ENCODE measurements around the gene ATG5.

ATG5 gene

GRCh38 chr6:106308985-106309384, 16.6 kb downstream of the ATG5 start:
- peaks cover 15% of the 10 kb centered on the region for H3K36me3 ChIP-seq (ENCODE audit: insufficient read depth, insufficient read length, low read length)

GRCh38 chr6:106305740-106306139, 19.8 kb downstream of the ATG5 start:
- no peak for DNase-seq (ENCODE audit: low read depth, low spot score)
- TF ChIP-seq ZNF274 (IDR thresholded peaks at IDR 0.05; ENCODE audit: low read depth, low read length) (no peak), YY1 (IDR thresholded peaks at IDR 0.05; ENCODE audit: insufficient read depth, insufficient read length) (no peak), SUZ12 (IDR thresholded peaks at IDR 0.05; ENCODE audit: extremely low read depth, insufficient read depth, insufficient read length) (no peak)
- no peak overlapping the region for H3K4me3 ChIP-seq (ENCODE audit: insufficient read length, low read depth)
- peaks cover 8% of the 10 kb centered on the region for H3K36me3 ChIP-seq (ENCODE audit: insufficient read depth, insufficient read length, low read length)
- H3K4me1 ChIP-seq (ENCODE audit: insufficient read depth, insufficient read length), result no peaks in the 10 kb centered on the region
- H3K9me3 ChIP-seq (ENCODE audit: insufficient read depth, low read length), result no peaks in the 10 kb centered on the region
- no peaks in the 10 kb centered on the region for H3K27me3 ChIP-seq (ENCODE audit: insufficient read depth, insufficient read length)
- H3K9ac ChIP-seq (ENCODE audit: insufficient read length, low read depth), result no peak overlapping the region

More at GRCh38 chr6:106308985-106309384, 16.6 kb downstream of the ATG5 start:
- H3K4me1 ChIP-seq (ENCODE audit: insufficient read depth, insufficient read length), result no peaks in the 10 kb centered on the region
- H3K4me3 ChIP-seq (ENCODE audit: insufficient read length, low read depth), result no peak overlapping the region
- no peak overlapping the region for H3K9ac ChIP-seq (ENCODE audit: insufficient read length, low read depth)
- TF ChIP-seq ZNF274 (IDR thresholded peaks at IDR 0.05; ENCODE audit: low read depth, low read length), result no peak
- no peak for TF ChIP-seq YY1 (IDR thresholded peaks at IDR 0.05; ENCODE audit: insufficient read depth, insufficient read length)
- TF ChIP-seq SUZ12 (IDR thresholded peaks at IDR 0.05; ENCODE audit: extremely low read depth, insufficient read depth, insufficient read length), result no peak
- H3K27me3 ChIP-seq (ENCODE audit: insufficient read depth, insufficient read length), result no peaks in the 10 kb centered on the region
- DNase-seq (ENCODE audit: low read depth, low spot score), result no peak
- H3K9me3 ChIP-seq (ENCODE audit: insufficient read depth, low read length), result no peaks in the 10 kb centered on the region

DNA sequence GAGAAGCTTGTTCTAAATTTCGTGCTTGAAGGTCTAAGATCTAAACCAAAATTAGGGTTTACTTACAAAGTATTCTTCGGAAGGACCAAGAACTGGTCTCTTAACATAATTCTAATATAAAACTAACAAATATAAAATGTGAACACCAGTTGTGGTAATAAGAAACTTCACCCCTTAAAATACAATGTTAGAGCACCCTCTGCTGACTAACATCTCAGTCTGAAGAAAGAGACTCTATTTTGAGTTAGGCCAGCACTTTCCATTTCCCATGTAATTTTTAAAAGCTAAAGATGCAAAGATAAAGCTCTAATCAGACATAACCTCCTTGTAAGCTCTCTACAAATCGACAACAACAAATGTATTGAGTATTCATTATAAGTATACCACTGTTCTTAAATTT, 24.6 kb downstream of the ATG5 start:
- Histone ChIP-seq H3K4me1 (ENCODE audit: insufficient read depth, insufficient read length) (no peaks in the 10 kb centered on the region), H3K9ac (ENCODE audit: insufficient read length, low read depth) (no peak overlapping the region), H3K27me3 (ENCODE audit: insufficient read depth, insufficient read length) (no peaks in the 10 kb centered on the region), H3K9me3 (ENCODE audit: insufficient read depth, low read length) (no peaks in the 10 kb centered on the region), H3K36me3 (ENCODE audit: insufficient read depth, insufficient read length, low read length) (no peaks in the 10 kb centered on the region), H3K4me3 (ENCODE audit: insufficient read length, low read depth) (no peak overlapping the region)
- no peak for TF ChIP-seq ZNF274 (IDR thresholded peaks at IDR 0.05; ENCODE audit: low read depth, low read length)
- no peak for TF ChIP-seq SUZ12 (IDR thresholded peaks at IDR 0.05; ENCODE audit: extremely low read depth, insufficient read depth, insufficient read length)
- no peak for TF ChIP-seq YY1 (IDR thresholded peaks at IDR 0.05; ENCODE audit: insufficient read depth, insufficient read length)
- no peak for DNase-seq (ENCODE audit: low read depth, low spot score)

GRCh38 chr6:106300020-106300780, 25.4 kb downstream of the ATG5 start:
- DNase-seq (ENCODE audit: low read depth, low spot score), result no peak
- no peaks in the 10 kb centered on the region for H3K9me3 ChIP-seq (ENCODE audit: insufficient read depth, low read length)
- no peaks in the 10 kb centered on the region for H3K36me3 ChIP-seq (ENCODE audit: insufficient read depth, insufficient read length, low read length)
- H3K9ac ChIP-seq (ENCODE audit: insufficient read length, low read depth), result no peak overlapping the region
- TF ChIP-seq SUZ12 (IDR thresholded peaks at IDR 0.05; ENCODE audit: extremely low read depth, insufficient read depth, insufficient read length), result no peak
- no peak for TF ChIP-seq ZNF274 (IDR thresholded peaks at IDR 0.05; ENCODE audit: low read depth, low read length)
- no peak for TF ChIP-seq YY1 (IDR thresholded peaks at IDR 0.05; ENCODE audit: insufficient read depth, insufficient read length)
- no peaks in the 10 kb centered on the region for H3K27me3 ChIP-seq (ENCODE audit: insufficient read depth, insufficient read length)
- no peak overlapping the region for H3K4me3 ChIP-seq (ENCODE audit: insufficient read length, low read depth)
- H3K4me1 ChIP-seq (ENCODE audit: insufficient read depth, insufficient read length), result no peaks in the 10 kb centered on the region

- Histone ChIP-seq H3K4me1 (ENCODE audit: insufficient read depth, insufficient read length) (no peaks in the 10 kb centered on the region), H3K4me3 (ENCODE audit: insufficient read length, low read depth) (no peak overlapping the region), H3K36me3 (ENCODE audit: insufficient read depth, insufficient read length, low read length) (peaks cover 28% of the 10 kb centered on the region), H3K9ac (ENCODE audit: insufficient read length, low read depth) (no peak overlapping the region), H3K9me3 (ENCODE audit: insufficient read depth, low read length) (peaks cover 4% of the 10 kb centered on the region; the same call in 1 of the 2 replicates), H3K27me3 (ENCODE audit: insufficient read depth, insufficient read length) (no peaks in the 10 kb centered on the region)
- DNase-seq (ENCODE audit: low read depth, low spot score), result no peak
- TF ChIP-seq ZNF274 (IDR thresholded peaks at IDR 0.05; ENCODE audit: low read depth, low read length) (no peak), SUZ12 (IDR thresholded peaks at IDR 0.05; ENCODE audit: extremely low read depth, insufficient read depth, insufficient read length) (no peak), YY1 (IDR thresholded peaks at IDR 0.05; ENCODE audit: insufficient read depth, insufficient read length) (no peak)
Observed at GRCh38 chr6:106293116-106293515, 32.4 kb downstream of the ATG5 start.

GRCh38 chr6:106290954-106291353, 34.6 kb downstream of the ATG5 start:
- Histone ChIP-seq H3K36me3 (ENCODE audit: insufficient read depth, insufficient read length, low read length) (peaks cover 28% of the 10 kb centered on the region), H3K27me3 (ENCODE audit: insufficient read depth, insufficient read length) (no peaks in the 10 kb centered on the region), H3K9ac (ENCODE audit: insufficient read length, low read depth) (no peak overlapping the region), H3K4me3 (ENCODE audit: insufficient read length, low read depth) (no peak overlapping the region), H3K9me3 (ENCODE audit: insufficient read depth, low read length) (peaks cover 4% of the 10 kb centered on the region; the same call in 1 of the 2 replicates), H3K4me1 (ENCODE audit: insufficient read depth, insufficient read length) (no peaks in the 10 kb centered on the region)
- no peak for TF ChIP-seq ZNF274 (IDR thresholded peaks at IDR 0.05; ENCODE audit: low read depth, low read length)
- no peak for TF ChIP-seq SUZ12 (IDR thresholded peaks at IDR 0.05; ENCODE audit: extremely low read depth, insufficient read depth, insufficient read length)
- TF ChIP-seq YY1 (IDR thresholded peaks at IDR 0.05; ENCODE audit: insufficient read depth, insufficient read length), result no peak
- no peak for DNase-seq (ENCODE audit: low read depth, low spot score)

GRCh38 chr6:106290032-106290431, 35.5 kb downstream of the ATG5 start:
- no peaks in the 10 kb centered on the region for H3K27me3 ChIP-seq (ENCODE audit: insufficient read depth, insufficient read length)
- peaks cover 28% of the 10 kb centered on the region for H3K36me3 ChIP-seq (ENCODE audit: insufficient read depth, insufficient read length, low read length)

More at GRCh38 chr6:106290032-106290431, 35.5 kb downstream of the ATG5 start:
- TF ChIP-seq YY1 (IDR thresholded peaks at IDR 0.05; ENCODE audit: insufficient read depth, insufficient read length), result no peak
- no peak for TF ChIP-seq ZNF274 (IDR thresholded peaks at IDR 0.05; ENCODE audit: low read depth, low read length)
- no peak for TF ChIP-seq SUZ12 (IDR thresholded peaks at IDR 0.05; ENCODE audit: extremely low read depth, insufficient read depth, insufficient read length)
- Histone ChIP-seq H3K9ac (ENCODE audit: insufficient read length, low read depth) (no peak overlapping the region), H3K4me1 (ENCODE audit: insufficient read depth, insufficient read length) (no peaks in the 10 kb centered on the region), H3K9me3 (ENCODE audit: insufficient read depth, low read length) (peaks cover 4% of the 10 kb centered on the region; the same call in 1 of the 2 replicates), H3K4me3 (ENCODE audit: insufficient read length, low read depth) (no peak overlapping the region)
- DNase-seq (ENCODE audit: low read depth, low spot score), result no peak

All from NT2/D1 (cell line).